Measurements from ENCODE around the gene OLFML3. TPM values are rescaled to one million over a fixed set of nuclear protein-coding genes. Genes with fewer than 3 reads are reported as not detected.

The OLFML3 gene
- total RNA-seq (100 to 1,000 TPM in 1 of 2 donors, 10 to 100 TPM in 1; 64.9 to 343 TPM), polyA plus RNA-seq (ENCODE audit: insufficient read length in 2 of 2) (10 to 100 TPM; 50.6 to 96.7 TPM)
- long read RNA-seq, donor 1, transcript OLFML3-201 (3 exons, 1,780 nt) = major isoform, 28 of 35 reads
- long read RNA-seq, donor 1, partial matches to known transcripts = 5 of 35 reads
- long read RNA-seq, donor 1, other reads (novel, unspliced or antisense) = 0 of 35 reads
- long read RNA-seq, donor 2, transcript OLFML3-201 (3 exons, 1,780 nt) = major isoform, 8 of 8 reads
- long read RNA-seq, donor 2, partial matches to known transcripts = 0 of 8 reads
- long read RNA-seq, donor 2, other reads (novel, unspliced or antisense) = 0 of 8 reads
- long read RNA-seq, donor 3, transcript OLFML3-201 (3 exons, 1,780 nt) = major isoform, 32 of 33 reads
- long read RNA-seq, donor 3, partial matches to known transcripts = 0 of 33 reads
- long read RNA-seq, donor 3, other reads (novel, unspliced or antisense) = 0 of 33 reads
- long read RNA-seq, donor 4, transcript OLFML3-204 (2 exons, 2,063 nt) = minor isoform, 6 of 160 reads
- long read RNA-seq, donor 4, transcript OLFML3-201 (3 exons, 1,780 nt) = major isoform, 131 of 160 reads
- long read RNA-seq, donor 4, partial matches to known transcripts = 22 of 160 reads
- long read RNA-seq, donor 4, other reads (novel, unspliced or antisense) = 0 of 160 reads

GRCh38 chr1:113978863-113979702 lies at the start of gene OLFML3:
Gene OLFML3 (plus strand): TSS chr1:113979474. CDS start chr1:113979517, 43 bp downstream.
- Histone ChIP-seq H3K4me3 (ENCODE audit: low read depth, low read length) (peak within 1 kb of the TSS; percentile 41), H3K9me3 (ENCODE audit: control insufficient read depth, insufficient read depth, low read length) (no peaks in the 10 kb centered on the region), H3K4me1 (ENCODE audit: control insufficient read depth, insufficient read depth, low read length) (peaks cover 39% of the 10 kb centered on the region), H3K36me3 (ENCODE audit: control insufficient read depth, insufficient read depth, low read length) (peaks cover 6% of the 10 kb centered on the region), H3K27me3 (ENCODE audit: control insufficient read depth, insufficient read depth, low read length) (no peaks in the 10 kb centered on the region), H3K27ac (ENCODE audit: low read depth, low read length) (peak within 1 kb of the TSS; percentile 86)
- peak; percentile 74 to 98 (median 85) for DNase-seq (ENCODE audit: low read depth in 4 of 6, low spot score in 6 of 6)
- 19% methylated on average over 4 of the region's 13 CpGs for WGBS (ENCODE audit: insufficient coverage)

GRCh38 chr1:113929750-113930498 lies 49.4 kb upstream of the OLFML3 start:
- Histone ChIP-seq H3K36me3 (ENCODE audit: control insufficient read depth, insufficient read depth, low read length) (no peaks in the 10 kb centered on the region), H3K9me3 (ENCODE audit: control insufficient read depth, insufficient read depth, low read length) (peaks cover under 1% of the 10 kb centered on the region), H3K4me3 (ENCODE audit: low read depth, low read length) (peak overlapping the region; percentile 84), H3K4me1 (ENCODE audit: control insufficient read depth, insufficient read depth, low read length) (peaks cover 4% of the 10 kb centered on the region), H3K27ac (ENCODE audit: low read depth, low read length) (peak overlapping the region; percentile 88), H3K27me3 (ENCODE audit: control insufficient read depth, insufficient read depth, low read length) (no peaks in the 10 kb centered on the region)
- under 1% methylated on average over 62 of the region's 64 CpGs for WGBS (ENCODE audit: insufficient coverage)
- peak in 4 of 6 donors; percentile 28 to 72 (median 40) for DNase-seq (ENCODE audit: low read depth in 4 of 6, low spot score in 6 of 6)

GRCh38 chr1:113930499-113931161 lies 48.6 kb upstream of the OLFML3 start:
- peak in 3 of 6 donors; percentile 35 to 66 (median 59) for DNase-seq (ENCODE audit: low read depth in 4 of 6, low spot score in 6 of 6)
- Histone ChIP-seq H3K27ac (ENCODE audit: low read depth, low read length) (peak overlapping the region; percentile 88), H3K27me3 (ENCODE audit: control insufficient read depth, insufficient read depth, low read length) (no peaks in the 10 kb centered on the region), H3K4me3 (ENCODE audit: low read depth, low read length) (peak overlapping the region; percentile 84), H3K36me3 (ENCODE audit: control insufficient read depth, insufficient read depth, low read length) (no peaks in the 10 kb centered on the region), H3K9me3 (ENCODE audit: control insufficient read depth, insufficient read depth, low read length) (peaks cover 2% of the 10 kb centered on the region), H3K4me1 (ENCODE audit: control insufficient read depth, insufficient read depth, low read length) (peaks cover 4% of the 10 kb centered on the region)
- 0% methylated on average over 5 of the region's 8 CpGs for WGBS (ENCODE audit: insufficient coverage)

DNA sequence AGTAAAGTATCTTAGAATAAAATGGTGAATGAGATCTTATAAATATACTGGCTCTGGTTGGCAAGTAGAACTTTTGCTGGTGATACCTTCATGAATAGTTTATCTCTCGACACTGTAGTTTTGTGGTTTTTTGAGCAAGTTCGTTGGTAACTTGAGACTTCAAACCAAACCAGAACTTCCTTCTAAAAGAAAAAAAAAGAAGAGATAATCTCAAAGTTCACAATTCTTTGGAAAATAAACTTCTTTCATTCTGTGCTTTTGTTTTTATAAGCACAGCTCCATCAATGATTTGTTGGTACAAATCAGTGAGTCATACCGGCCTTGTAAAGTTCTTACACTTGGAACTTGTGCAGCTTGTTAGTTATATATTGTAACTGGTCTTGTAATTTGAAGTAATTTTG lies 47.8 kb upstream of the OLFML3 start:
- no peaks in the 10 kb centered on the region for H3K27me3 ChIP-seq (ENCODE audit: control insufficient read depth, insufficient read depth, low read length)
- no CpG with 5 or more reads among the region's 3 CpGs for WGBS (ENCODE audit: insufficient coverage)
- peaks cover 2% of the 10 kb centered on the region for H3K9me3 ChIP-seq (ENCODE audit: control insufficient read depth, insufficient read depth, low read length)
- H3K4me3 ChIP-seq (ENCODE audit: low read depth, low read length) = no peak overlapping the region
- H3K36me3 ChIP-seq (ENCODE audit: control insufficient read depth, insufficient read depth, low read length) = no peaks in the 10 kb centered on the region
- H3K27ac ChIP-seq (ENCODE audit: low read depth, low read length) = no peak overlapping the region
- peaks cover 4% of the 10 kb centered on the region for H3K4me1 ChIP-seq (ENCODE audit: control insufficient read depth, insufficient read depth, low read length)
- no peak for DNase-seq (ENCODE audit: low read depth in 4 of 6, low spot score in 6 of 6)

DNA sequence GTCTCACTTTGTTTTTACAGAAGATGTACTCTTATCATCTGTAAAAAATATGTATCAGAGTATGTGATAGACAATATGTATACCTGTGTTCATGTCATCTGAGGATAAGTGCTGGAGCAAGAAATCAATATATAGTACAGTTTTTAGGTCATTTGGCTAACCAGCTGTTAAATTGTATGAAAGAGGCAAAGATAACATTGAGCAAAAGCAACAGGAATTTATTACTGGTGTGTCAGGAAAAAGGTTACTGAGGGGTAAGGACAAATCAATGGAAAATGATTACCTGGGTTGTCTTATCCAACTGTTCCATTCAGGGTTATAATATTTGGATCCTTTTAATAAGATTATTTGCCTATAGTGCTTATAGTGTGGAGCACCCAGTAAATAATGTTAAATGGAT lies 45.3 kb upstream of the OLFML3 start:
- Histone ChIP-seq H3K36me3 (ENCODE audit: control insufficient read depth, insufficient read depth, low read length) (no peaks in the 10 kb centered on the region), H3K4me1 (ENCODE audit: control insufficient read depth, insufficient read depth, low read length) (peaks cover 4% of the 10 kb centered on the region), H3K9me3 (ENCODE audit: control insufficient read depth, insufficient read depth, low read length) (peaks cover 2% of the 10 kb centered on the region), H3K27me3 (ENCODE audit: control insufficient read depth, insufficient read depth, low read length) (no peaks in the 10 kb centered on the region), H3K4me3 (ENCODE audit: low read depth, low read length) (no peak overlapping the region), H3K27ac (ENCODE audit: low read depth, low read length) (no peak overlapping the region)
- DNase-seq (ENCODE audit: low read depth in 4 of 6, low spot score in 6 of 6) = no peak

DNA sequence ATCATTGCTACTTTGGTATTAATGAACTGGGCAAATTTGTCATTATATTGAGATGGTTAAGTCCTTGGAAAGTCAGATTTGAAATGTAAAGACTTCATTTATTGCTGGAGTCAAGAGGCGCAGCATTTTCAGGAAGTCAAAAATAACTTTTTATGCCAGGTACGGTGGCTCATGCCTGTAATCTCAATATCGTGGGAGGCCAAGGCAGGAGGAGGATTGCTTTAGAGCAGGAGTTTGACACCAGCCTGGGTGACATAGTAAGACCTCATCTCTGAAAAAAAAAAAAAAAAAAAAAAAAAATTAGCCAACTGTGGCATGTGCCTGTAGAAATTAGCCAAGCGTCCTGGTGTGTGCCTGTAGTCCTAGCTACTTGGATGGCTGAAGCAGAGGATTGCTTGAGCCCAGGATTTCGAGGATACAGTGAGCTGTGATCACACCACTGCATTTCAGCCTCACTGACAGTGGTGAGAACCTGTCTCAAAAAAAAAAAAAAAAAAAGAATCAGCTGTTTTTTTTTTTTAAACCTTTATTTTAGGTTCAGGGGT lies 44.7 kb upstream of the OLFML3 start:
- no peak overlapping the region for H3K27ac ChIP-seq (ENCODE audit: low read depth, low read length)
- H3K27me3 ChIP-seq (ENCODE audit: control insufficient read depth, insufficient read depth, low read length) = no peaks in the 10 kb centered on the region
- no peak for DNase-seq (ENCODE audit: low read depth in 4 of 6, low spot score in 6 of 6)
- H3K4me1 ChIP-seq (ENCODE audit: control insufficient read depth, insufficient read depth, low read length) = peaks cover 4% of the 10 kb centered on the region
- H3K36me3 ChIP-seq (ENCODE audit: control insufficient read depth, insufficient read depth, low read length) = no peaks in the 10 kb centered on the region
- no peak overlapping the region for H3K4me3 ChIP-seq (ENCODE audit: low read depth, low read length)
- WGBS (ENCODE audit: insufficient coverage) = 73% methylated on average over 3 of the region's 5 CpGs
- peaks cover 2% of the 10 kb centered on the region for H3K9me3 ChIP-seq (ENCODE audit: control insufficient read depth, insufficient read depth, low read length)

DNA sequence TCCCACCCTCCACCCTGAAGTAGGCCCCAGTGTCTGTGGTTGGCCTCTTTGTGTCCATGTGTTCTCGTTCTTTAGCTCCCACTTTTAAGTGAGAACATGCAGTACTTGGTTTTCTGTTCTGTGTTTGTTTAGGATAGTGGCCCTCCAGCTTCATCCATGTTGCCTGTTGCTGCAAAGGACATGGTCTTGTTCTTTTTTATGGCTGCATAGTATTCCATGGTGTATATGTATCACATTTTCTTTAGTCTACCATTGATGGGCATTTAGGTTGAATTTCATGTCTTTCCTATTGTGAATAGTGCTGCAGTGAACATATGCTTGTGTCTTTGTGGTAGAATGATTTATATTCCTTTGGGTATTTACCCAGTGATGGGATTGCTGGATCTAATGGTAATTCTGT lies 44.1 kb upstream of the OLFML3 start:
- H3K9me3 ChIP-seq (ENCODE audit: control insufficient read depth, insufficient read depth, low read length) = peaks cover 2% of the 10 kb centered on the region
- no peaks in the 10 kb centered on the region for H3K36me3 ChIP-seq (ENCODE audit: control insufficient read depth, insufficient read depth, low read length)
- H3K27ac ChIP-seq (ENCODE audit: low read depth, low read length) = no peak overlapping the region
- no peak for DNase-seq (ENCODE audit: low read depth in 4 of 6, low spot score in 6 of 6)
- H3K27me3 ChIP-seq (ENCODE audit: control insufficient read depth, insufficient read depth, low read length) = no peaks in the 10 kb centered on the region
- no CpG with 5 or more reads among the region's 1 CpG for WGBS (ENCODE audit: insufficient coverage)
- H3K4me1 ChIP-seq (ENCODE audit: control insufficient read depth, insufficient read depth, low read length) = peaks cover 4% of the 10 kb centered on the region
- H3K4me3 ChIP-seq (ENCODE audit: low read depth, low read length) = no peak overlapping the region

- Histone ChIP-seq H3K9me3 (ENCODE audit: control insufficient read depth, insufficient read depth, low read length) (peaks cover 2% of the 10 kb centered on the region), H3K4me1 (ENCODE audit: control insufficient read depth, insufficient read depth, low read length) (no peaks in the 10 kb centered on the region), H3K27ac (ENCODE audit: low read depth, low read length) (no peak overlapping the region), H3K4me3 (ENCODE audit: low read depth, low read length) (no peak overlapping the region), H3K27me3 (ENCODE audit: control insufficient read depth, insufficient read depth, low read length) (no peaks in the 10 kb centered on the region), H3K36me3 (ENCODE audit: control insufficient read depth, insufficient read depth, low read length) (peaks cover 4% of the 10 kb centered on the region)
- DNase-seq (ENCODE audit: low read depth in 4 of 6, low spot score in 6 of 6) = no peak
- WGBS (ENCODE audit: insufficient coverage) = no CpG with 5 or more reads among the region's 1 CpG
Observed at GRCh38 chr1:113935970-113936369, 43.3 kb upstream of the OLFML3 start.

Measured in spinal cord (tissue), 10 donors.